HG02970 (cell line): ENCODE data around the gene ASIC5.
"Not testable (repeated sequence)": the region's sequence is repeated elsewhere in the genome, so short reads cannot be mapped to it uniquely, and the experiment has no call there.

Source experiments
- ATAC-seq: cut with Tn5 transposase; IDR thresholded peaks from one replicate; pipeline ENCODE4 v1.9.1; 2021; ENCODE audit warnings: mild to moderate bottlenecking, moderate library complexity, moderate number of reproducible peaks; ENCODE audit not compliant: unreplicated experiment, low FRiP score

The ASIC5 gene

DNA sequence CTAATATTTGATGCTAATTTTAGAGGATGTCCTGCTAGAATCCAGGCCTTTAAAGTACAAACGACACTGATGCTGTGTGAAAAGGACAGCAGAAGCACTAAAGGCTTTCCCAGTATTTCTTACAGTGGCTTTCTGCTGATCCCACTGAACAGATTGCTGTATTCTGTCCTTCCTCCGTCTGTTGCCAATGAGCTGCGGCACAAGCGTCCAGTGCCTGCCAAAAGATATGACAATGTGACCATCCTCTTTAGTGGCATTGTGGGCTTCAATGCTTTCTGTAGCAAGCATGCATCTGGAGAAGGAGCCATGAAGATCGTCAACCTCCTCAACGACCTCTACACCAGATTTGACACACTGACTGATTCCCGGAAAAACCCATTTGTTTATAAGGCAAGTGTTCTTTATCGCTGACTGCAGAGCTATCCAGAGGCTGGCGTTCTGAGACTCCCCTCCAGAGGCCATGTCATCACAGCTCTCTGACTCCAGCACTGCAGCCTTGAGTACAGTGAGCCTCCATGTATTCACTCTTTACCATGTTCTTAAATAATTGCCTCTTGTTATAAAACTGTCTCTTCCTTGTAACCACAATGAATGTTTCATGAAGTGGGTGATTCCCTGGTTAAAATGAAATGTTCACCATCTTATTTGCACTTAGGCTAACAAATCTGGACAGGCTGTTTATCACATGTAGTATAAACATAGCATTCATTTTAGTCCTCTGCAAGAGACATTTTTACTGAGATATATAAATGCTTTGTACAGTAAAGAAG is 63.7 kb downstream of the ASIC5 start:
- ATAC-seq, result no peak

DNA sequence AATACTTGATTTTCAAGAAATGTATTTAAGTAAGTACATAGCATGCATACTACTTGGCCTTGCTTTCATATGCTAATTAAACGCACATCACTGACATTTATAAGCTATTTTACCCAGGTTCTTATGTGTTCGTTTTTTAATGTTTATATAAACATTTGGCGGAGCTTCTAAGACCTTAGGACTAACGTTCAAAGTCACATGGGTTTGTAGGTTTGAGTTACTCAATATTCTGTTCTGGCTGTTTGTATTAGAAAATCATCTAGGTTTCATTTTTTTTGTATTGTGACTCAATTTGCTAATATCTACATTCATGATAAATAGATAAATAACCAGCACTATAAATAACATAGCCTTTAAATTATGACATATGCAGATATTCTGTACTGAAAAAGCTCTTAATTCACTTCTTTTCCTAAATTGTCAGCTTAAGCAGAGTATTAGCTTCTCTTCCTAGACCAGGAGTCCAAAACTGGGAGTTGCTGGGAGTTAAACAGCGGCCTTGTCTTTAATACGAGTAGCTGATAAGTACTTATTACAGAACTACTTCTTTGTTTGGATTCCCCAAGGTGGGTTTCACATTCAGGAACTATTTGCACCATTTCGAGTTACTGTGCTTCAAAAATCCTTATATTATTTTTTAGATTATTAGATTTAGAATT is 65.3 kb downstream of the ASIC5 start:
- ATAC-seq, result no peak

DNA sequence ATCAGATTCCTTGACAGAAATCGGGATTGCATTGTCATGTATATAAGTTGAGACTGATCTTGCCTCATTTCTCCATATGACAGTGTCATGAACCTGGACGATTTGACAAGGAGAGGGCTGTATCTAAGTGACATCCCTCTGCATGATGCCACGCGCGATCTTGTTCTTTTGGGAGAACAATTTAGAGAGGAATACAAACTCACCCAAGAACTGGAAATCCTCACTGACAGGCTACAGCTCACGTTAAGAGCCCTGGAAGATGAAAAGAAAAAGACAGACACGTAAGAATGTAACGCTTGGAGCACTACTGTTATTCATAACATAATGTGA is 66.3 kb downstream of the ASIC5 start:
- no peak for ATAC-seq

DNA sequence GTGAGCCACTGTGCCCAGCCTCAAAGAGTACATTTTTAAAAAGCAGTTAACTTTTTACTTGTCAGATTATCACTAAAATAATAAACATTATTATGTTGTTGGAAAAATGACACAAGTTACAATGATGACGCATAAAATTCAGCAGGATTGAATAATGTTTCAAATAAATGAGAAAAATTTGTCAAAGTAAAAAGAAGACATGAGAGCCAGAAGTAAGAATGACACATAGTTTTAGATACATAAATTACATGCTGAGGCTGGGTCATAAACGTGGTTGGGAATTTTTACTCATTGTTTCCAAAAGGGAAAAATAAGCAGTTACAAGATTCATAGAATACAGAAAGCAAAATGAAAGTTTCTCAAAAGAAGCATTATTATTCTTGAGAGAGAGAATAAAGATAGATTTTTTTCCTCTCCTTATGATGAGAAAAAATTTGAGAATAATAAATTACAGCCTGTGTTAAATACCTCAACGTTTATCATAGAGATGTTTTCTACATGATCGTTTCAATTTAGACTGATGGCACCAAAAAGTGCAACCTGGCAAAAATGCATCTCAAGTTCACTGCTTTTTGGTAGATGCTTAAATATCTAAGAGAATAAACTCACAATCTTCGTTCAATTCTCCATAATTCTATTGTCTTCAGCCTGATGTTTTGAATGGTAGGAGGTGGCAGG is 66.8 kb downstream of the ASIC5 start:
- no peak for ATAC-seq

DNA sequence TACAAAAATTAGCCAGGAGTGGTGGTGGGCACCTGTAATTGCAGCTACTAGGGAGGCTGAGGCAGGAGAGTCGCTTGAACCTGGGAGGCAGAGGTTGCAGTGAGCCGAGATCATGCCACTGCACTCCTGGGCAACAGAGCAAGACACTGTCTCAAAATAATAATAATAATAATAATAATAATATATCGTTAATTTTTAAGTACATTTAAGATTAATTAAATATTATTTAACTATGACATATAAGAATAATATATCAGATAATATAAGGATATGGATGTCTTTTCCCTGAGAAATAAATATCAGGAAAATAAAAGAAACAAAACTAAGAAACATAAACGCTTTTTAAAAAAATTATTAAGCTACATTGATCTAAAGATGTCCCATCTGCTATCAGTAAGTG is 68.5 kb downstream of the ASIC5 start:
- ATAC-seq, result not testable (repeated sequence)

DNA sequence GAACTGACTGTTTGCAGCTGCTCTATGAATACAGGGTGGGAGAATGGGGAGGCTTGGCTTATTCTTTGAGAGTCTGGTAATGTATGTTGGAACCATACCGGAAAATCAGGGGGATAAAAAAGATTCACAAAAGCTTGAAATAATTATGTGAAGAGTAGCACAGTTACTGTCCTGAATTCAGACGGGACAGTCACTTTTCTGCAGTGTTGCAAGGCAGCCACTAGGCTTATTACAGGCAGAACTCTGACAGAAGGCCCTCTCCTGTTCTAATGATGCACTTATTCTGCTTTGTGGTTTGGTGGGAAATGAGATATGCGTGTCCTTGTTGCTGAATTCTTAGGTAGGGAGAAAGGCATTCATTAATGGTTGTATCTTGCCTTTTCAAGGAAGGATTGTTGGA is 70.1 kb downstream of the ASIC5 start:
- no peak for ATAC-seq

- ATAC-seq, result no peak
Observed at GRCh38 chr4:155794589-155795236, 71.4 kb downstream of the ASIC5 start.

DNA sequence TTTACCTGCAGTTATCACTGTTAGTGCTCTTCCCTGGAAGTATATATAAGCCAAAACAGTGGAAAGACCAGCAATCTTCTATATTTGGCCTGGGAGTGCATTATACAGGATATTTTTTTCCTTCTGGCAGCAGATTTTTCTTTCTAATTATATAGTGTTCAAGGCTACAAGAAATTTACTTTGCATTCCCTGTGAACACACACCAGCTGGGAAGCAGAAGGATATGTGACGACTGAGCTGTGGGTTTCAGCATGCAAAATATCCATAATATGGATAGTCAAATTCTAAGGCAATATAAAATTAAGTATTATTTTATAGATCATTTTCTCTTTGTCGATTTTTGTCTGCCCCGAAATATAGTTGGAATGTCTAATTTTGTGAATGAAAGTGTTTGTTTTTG is 76.1 kb downstream of the ASIC5 start:
- no peak for ATAC-seq

- no peak for ATAC-seq
Observed at GRCh38 chr4:155789391-155789790, 76.7 kb downstream of the ASIC5 start.

- peak; percentile 84 for ATAC-seq
Observed at GRCh38 chr4:155787113-155787710, 78.9 kb downstream of the ASIC5 start.

GRCh38 chr4:155785828-155786227 is 80.2 kb downstream of the ASIC5 start:
- ATAC-seq, result no peak

DNA sequence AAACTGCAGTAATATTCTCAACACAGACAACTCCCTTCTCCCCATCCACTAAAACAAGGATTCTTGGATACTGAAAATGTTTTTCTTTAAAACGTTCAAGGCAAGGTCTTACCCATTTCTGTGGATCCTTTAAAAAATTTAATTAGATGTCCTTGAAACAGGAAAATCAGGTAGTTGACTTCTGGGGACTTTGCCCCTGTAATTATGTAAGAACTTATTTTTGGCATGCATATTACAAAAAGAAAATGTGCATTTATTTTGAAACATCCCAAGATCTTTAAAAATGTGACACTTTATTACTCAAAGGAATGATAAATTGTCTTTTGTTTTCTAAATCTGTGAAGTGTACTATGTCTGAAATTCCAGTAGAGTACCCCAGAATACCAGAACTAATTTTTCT is 81.4 kb downstream of the ASIC5 start:
- ATAC-seq, result no peak

GRCh38 chr4:155781249-155781831 is 84.7 kb downstream of the ASIC5 start:
- no peak for ATAC-seq

- no peak for ATAC-seq
Observed at GRCh38 chr4:155780775-155781174, 85.3 kb downstream of the ASIC5 start.
